Left ventricle myocardium inferior (tissue), 1 donor: ENCODE results near the gene PIGZ. TPM values are rescaled to one million over a fixed set of nuclear protein-coding genes. Genes with fewer than 3 reads are reported as not detected.

Experiments used
- DNase-seq: peaks from one replicate; pipeline ENCODE4 v3.0.0-alpha.2; 2020
- H3K27ac ChIP-seq: fragments of 200-600 bp; replicated peaks from 2 replicates; pipeline ENCODE4 v1.8.0; 2021
- H3K27me3 ChIP-seq: fragments of 200-600 bp; 2 replicates; pipeline ENCODE4 v1.8.0; 2021; ENCODE audit warnings: low read depth
- H3K36me3 ChIP-seq: fragments of 200-600 bp; 2 replicates; pipeline ENCODE4 v1.8.0; 2021
- H3K4me1 ChIP-seq: fragments of 200-600 bp; 2 replicates; pipeline ENCODE4 v1.8.0; 2021
- H3K4me3 ChIP-seq: fragments of 200-600 bp; 2 replicates; pipeline ENCODE4 v1.8.0; 2021; ENCODE audit warnings: mild to moderate bottlenecking, moderate library complexity
- H3K9me3 ChIP-seq: fragments of 200-600 bp; replicated peaks from 2 replicates; pipeline ENCODE4 v1.8.0; 2021
- intact Hi-C: fragments of 100-400 bp; cut with micrococcal nuclease; formaldehyde crosslinking; loops from one replicate; pipeline ENCODE4 v1.11.0; 2022
- total RNA-seq: library from RNA; stranded (reverse); fragmentation: NEBNext Ultra II Directional; extraction: Animal tissue kit (Norgen Biotek cat#: 25700); gene quantifications from one replicate; pipeline ENCODE4 v1.2.1, GENCODE V29; 2021
- TF ChIP-seq, protein P1 (sequence below): fragments of 200-600 bp; IDR thresholded peaks from 2 replicates; pipeline ENCODE4 v1.8.0; 2021; ENCODE audit warnings: antibody characterized with exemption, mild to moderate bottlenecking, borderline replicate concordance
- donor health status: DM: no; HTN: yes; CAD: no; lungs with severe emphysema.

PIGZ gene
- total RNA-seq, 1 donor from 2014 or later = 3.7 TPM

DNA sequence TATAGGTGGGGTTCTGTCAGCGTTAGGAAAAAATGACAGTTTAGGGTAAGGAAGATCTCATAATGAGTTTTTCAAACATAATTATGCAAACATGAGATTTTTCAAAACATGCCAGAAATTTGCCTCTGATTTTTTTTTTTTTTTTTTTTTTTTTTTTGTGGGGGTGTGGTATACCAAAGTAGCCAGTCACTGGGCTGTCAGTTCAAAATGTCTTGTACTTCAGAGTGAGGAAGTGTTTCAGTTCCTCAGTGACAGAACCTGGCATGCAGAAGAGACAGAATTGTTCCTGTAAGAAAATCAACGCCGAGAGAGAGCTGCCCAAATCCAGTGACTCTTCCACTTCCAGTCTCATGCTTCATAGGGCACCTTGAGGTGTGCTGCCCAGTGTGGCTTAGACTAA is 36.0 kb downstream of the PIGZ start:
- Histone ChIP-seq H3K27ac (no peak overlapping the region), H3K4me3 (no peak overlapping the region), H3K9me3 (no peaks in the 10 kb centered on the region), H3K36me3 (peaks cover 89% of the 10 kb centered on the region), H3K27me3 (no peaks in the 10 kb centered on the region), H3K4me1 (no peaks in the 10 kb centered on the region)
- TF ChIP-seq, protein P1, sequence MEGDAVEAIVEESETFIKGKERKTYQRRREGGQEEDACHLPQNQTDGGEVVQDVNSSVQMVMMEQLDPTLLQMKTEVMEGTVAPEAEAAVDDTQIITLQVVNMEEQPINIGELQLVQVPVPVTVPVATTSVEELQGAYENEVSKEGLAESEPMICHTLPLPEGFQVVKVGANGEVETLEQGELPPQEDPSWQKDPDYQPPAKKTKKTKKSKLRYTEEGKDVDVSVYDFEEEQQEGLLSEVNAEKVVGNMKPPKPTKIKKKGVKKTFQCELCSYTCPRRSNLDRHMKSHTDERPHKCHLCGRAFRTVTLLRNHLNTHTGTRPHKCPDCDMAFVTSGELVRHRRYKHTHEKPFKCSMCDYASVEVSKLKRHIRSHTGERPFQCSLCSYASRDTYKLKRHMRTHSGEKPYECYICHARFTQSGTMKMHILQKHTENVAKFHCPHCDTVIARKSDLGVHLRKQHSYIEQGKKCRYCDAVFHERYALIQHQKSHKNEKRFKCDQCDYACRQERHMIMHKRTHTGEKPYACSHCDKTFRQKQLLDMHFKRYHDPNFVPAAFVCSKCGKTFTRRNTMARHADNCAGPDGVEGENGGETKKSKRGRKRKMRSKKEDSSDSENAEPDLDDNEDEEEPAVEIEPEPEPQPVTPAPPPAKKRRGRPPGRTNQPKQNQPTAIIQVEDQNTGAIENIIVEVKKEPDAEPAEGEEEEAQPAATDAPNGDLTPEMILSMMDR = no peak
- intact Hi-C loops = no loop called here
- DNase-seq = no peak

DNA sequence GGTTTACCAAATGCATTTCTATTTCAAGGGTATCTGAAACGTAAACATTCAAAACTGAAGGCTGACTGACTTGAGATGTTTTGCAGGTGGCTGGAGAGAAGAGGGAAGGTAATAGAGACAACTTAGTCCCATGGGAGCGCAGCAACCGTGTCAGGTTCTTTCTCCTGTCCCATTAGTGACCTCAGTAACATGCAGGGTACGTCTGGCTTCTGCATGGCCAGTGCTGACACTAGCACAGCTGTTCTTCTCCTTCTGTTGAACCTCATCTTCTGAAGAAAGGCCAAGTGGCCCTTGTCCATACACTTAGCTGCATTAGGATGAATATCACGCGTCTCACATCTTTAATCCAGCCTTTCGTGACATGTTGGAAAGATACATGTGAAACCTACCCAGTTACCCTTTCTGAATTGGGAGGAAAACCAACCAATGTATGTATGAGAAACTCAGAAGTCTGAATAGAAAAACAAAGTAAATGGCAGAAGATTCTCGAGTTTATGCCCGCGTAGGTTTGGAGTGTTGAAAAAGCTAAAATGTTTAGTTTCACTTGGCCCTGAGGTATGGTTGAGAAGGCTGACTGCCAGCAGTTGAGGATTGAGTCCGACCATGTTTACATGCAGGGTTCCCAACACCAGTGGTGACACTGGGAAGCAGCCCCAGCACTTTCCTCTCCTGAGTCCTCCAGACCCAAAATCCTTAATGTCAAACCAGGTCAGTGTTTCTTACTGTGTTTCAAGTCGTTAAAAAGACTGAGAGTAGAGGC is 36.6 kb downstream of the PIGZ start:
- intact Hi-C loops = no loop called here
- TF ChIP-seq, protein P1 = no peak
- no peak for DNase-seq
- H3K4me1 ChIP-seq = no peaks in the 10 kb centered on the region
- no peaks in the 10 kb centered on the region for H3K27me3 ChIP-seq
- H3K27ac ChIP-seq = no peak overlapping the region
- no peak overlapping the region for H3K4me3 ChIP-seq
- H3K36me3 ChIP-seq = peaks cover 83% of the 10 kb centered on the region
- no peaks in the 10 kb centered on the region for H3K9me3 ChIP-seq

DNA sequence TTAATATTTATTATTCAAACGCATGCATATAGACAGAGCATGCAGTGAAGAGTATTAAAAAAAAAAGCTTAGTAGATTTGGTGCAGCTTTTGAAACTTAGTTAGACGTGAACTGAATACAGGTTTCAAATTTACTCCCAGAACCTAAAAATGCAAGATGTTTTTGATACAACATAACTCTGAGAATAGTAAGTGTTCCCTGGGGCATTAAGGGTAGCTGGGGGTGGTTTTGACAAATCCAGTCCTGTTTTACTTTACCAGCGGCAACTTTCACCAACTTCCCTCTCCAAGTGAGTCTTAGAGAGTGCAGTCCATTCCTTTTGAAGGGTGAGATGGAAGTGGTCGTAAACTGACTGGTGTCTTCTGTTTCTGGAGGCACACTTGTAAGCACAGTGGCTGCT is 37.5 kb downstream of the PIGZ start:
- intact Hi-C loops = no loop called here
- TF ChIP-seq, protein P1 = no peak
- H3K36me3 ChIP-seq = peaks cover 74% of the 10 kb centered on the region
- no peak overlapping the region for H3K4me3 ChIP-seq
- DNase-seq = no peak
- no peaks in the 10 kb centered on the region for H3K27me3 ChIP-seq
- H3K4me1 ChIP-seq = no peaks in the 10 kb centered on the region
- H3K27ac ChIP-seq = no peak overlapping the region
- H3K9me3 ChIP-seq = no peaks in the 10 kb centered on the region

DNA sequence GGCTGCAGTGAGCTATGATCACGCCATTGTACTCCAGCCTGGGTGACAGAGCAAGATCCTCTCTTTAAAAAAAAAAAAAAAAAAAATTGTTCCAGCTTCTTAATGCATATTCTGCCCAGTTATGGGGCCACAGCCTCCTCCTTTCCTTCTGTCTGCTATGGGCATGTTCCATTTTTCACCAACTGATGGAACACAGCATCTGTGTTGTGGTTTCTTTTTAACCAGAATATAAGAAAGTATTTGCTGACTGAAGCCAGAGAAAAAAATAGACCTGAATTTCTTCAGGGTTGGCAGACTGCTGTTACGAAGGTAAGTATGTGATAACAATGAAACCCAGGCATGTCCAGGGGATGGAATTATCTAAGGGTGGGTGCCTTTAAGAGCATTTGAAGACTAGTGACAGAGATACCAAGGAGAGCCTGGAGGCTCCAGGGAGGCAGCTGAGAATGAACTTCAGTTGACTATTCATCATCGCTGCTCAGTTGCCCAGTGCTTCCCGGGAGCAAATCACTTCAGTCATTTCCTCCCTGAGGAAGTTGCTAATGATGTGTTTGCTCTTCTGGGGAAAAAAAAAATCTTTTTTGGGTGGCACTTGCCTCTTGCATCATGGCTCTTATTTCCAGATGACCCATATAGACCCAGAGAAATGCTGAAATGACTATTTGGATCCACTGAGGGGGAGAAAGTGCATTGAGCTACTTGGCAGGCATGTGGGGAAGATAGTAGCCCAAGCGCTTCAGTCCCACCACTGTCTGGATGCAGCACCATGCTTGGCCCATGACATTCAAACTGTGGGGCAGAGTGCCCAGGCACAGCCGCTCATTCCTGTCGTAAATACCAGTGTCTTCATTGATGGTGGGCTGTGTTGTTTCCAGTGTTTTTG is 40.8 kb downstream of the PIGZ start:
- Histone ChIP-seq H3K4me3 (no peak overlapping the region), H3K27me3 (no peaks in the 10 kb centered on the region), H3K4me1 (no peaks in the 10 kb centered on the region), H3K36me3 (peaks cover 66% of the 10 kb centered on the region), H3K27ac (no peak overlapping the region), H3K9me3 (no peaks in the 10 kb centered on the region)
- DNase-seq = no peak
- intact Hi-C loops = no loop called here
- TF ChIP-seq, protein P1 = no peak

DNA sequence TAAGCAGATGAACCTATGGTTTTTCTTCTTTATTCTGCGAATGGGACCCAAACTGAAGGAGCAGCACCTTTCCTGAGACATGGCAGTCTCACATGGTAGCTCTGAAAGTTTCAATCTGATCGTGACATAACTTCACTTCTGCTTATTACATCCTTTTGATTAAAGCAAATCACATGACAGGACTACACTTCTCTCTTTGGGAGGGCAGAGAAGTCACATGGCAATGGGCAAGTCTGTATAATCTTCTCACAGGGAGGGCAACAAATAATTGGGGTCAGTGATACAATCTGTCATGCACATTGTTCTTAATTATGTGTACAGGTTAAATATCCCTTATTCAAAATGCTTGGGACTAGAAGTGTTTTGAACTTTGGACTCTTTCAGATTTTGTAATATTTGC is 47.9 kb downstream of the PIGZ start:
- peaks cover 48% of the 10 kb centered on the region for H3K36me3 ChIP-seq
- no peak for DNase-seq
- intact Hi-C loops = no loop called here
- no peak overlapping the region for H3K4me3 ChIP-seq
- no peaks in the 10 kb centered on the region for H3K4me1 ChIP-seq
- peaks cover 8% of the 10 kb centered on the region for H3K9me3 ChIP-seq
- no peak overlapping the region for H3K27ac ChIP-seq
- no peaks in the 10 kb centered on the region for H3K27me3 ChIP-seq
- TF ChIP-seq, protein P1 = no peak
